ENCODE data around the gene TMEM178A. TPM values are rescaled to one million over a fixed set of nuclear protein-coding genes. Genes with fewer than 3 reads are reported as not detected.
A peak's percentile ranks its signal among the peaks of the same experiment; 100 is the strongest.

The TMEM178A gene
- total RNA-seq, 1 experiment from 2014 or later = 0.86 TPM

DNA sequence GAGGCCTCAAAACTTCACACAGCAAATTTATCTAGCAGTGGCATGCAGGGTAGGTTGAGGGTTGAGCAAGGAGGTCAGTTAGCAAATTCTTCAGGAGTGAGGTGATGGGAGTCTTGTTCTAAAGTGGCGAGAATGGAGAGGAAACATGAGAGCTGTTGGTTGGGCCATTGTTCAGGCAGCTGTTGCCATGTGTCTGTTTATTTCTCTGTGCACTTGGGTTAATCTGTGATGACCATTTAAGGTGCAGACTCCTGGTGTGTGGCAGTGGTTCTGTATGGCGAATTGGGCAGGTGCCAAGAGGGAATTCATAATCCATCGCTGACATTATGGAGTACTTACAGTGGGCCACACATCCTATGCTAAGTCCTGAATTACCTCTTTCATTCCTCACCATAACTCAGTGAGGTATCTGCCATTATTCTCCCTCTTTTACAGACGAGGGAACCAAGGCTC lies 30.4 kb downstream of the TMEM178A start:
- no peak overlapping the region for H3K4me3 Mint-ChIP-seq (ENCODE audit: unreplicated experiment)
- CTCF ChIA-PET = interaction anchor here (0.6 to 4.0 kb wide), 47 partner anchors 8 to 467 kb away, joined by 3 to 116 read pairs (median 5); no protein-coding TSS in a partner anchor
- H3K27me3 Mint-ChIP-seq (ENCODE audit: insufficient read depth, unreplicated experiment) = no peaks in the 10 kb centered on the region
- no TSS peak for BruUV-seq (replicated peaks)
- DNase-seq (ENCODE audit: unreplicated experiment) = no peak
- no peak overlapping the region for H3K27ac Mint-ChIP-seq (ENCODE audit: low read depth, unreplicated experiment)
- peaks cover 14% of the 10 kb centered on the region for H3K4me1 Mint-ChIP-seq (ENCODE audit: insufficient read depth, unreplicated experiment)
- intact Hi-C loops (cut with micrococcal nuclease) = loop anchor here (1.0 kb wide), 1 partner anchor 317 kb away; no protein-coding TSS in a partner anchor
- no peaks in the 10 kb centered on the region for H3K36me3 Mint-ChIP-seq (ENCODE audit: insufficient read depth, unreplicated experiment)
- TF ChIP-seq, protein P1, sequence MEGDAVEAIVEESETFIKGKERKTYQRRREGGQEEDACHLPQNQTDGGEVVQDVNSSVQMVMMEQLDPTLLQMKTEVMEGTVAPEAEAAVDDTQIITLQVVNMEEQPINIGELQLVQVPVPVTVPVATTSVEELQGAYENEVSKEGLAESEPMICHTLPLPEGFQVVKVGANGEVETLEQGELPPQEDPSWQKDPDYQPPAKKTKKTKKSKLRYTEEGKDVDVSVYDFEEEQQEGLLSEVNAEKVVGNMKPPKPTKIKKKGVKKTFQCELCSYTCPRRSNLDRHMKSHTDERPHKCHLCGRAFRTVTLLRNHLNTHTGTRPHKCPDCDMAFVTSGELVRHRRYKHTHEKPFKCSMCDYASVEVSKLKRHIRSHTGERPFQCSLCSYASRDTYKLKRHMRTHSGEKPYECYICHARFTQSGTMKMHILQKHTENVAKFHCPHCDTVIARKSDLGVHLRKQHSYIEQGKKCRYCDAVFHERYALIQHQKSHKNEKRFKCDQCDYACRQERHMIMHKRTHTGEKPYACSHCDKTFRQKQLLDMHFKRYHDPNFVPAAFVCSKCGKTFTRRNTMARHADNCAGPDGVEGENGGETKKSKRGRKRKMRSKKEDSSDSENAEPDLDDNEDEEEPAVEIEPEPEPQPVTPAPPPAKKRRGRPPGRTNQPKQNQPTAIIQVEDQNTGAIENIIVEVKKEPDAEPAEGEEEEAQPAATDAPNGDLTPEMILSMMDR (IDR thresholded peaks at IDR 0.05; ENCODE audit: unreplicated experiment) = no peak
- POLR2A ChIA-PET = interaction anchor here (1.4 to 2.4 kb wide), 3 partner anchors 180 to 316 kb away, joined by 6 to 11 read pairs (median 8); no protein-coding TSS in a partner anchor
- H3K9me3 Mint-ChIP-seq (ENCODE audit: unreplicated experiment) = peaks cover 22% of the 10 kb centered on the region

DNA sequence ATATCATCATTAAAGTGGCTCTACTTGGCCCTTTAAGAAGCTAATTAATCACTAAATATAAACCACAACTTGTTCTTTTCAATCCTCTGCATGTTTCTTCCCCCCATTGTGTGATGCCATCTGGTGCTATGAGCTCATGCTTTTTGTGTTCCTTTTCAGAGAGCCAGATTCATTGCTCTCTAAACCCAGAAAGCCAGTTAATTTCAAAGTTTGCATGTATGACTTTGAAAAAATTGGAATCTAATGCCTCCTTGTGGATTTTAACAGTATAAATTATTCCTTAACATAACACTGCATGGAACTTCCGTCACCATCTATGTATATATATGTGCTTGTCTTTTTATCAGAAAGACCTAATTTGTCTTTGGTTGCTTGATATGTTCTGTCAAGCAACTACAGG lies 31.1 kb downstream of the TMEM178A start:
- ChIA-PET POLR2A (interaction anchor here (1.2 to 2.4 kb wide), 5 partner anchors 9 to 317 kb away, joined by 3 to 11 read pairs (median 6); no protein-coding TSS in a partner anchor), CTCF (interaction anchor here (0.7 to 4.0 kb wide), 52 partner anchors 9 to 635 kb away, joined by 3 to 116 read pairs (median 4); no protein-coding TSS in a partner anchor)
- no TSS peak for BruUV-seq (replicated peaks)
- TF ChIP-seq, protein P1 (IDR thresholded peaks at IDR 0.05; ENCODE audit: unreplicated experiment) = peak; percentile 45
- peaks cover 14% of the 10 kb centered on the region for H3K4me1 Mint-ChIP-seq (ENCODE audit: insufficient read depth, unreplicated experiment)
- H3K27ac Mint-ChIP-seq (ENCODE audit: low read depth, unreplicated experiment) = no peak overlapping the region
- DNase-seq (ENCODE audit: unreplicated experiment) = peak; percentile 25
- intact Hi-C loops (cut with micrococcal nuclease) = loop anchor here (1.0 kb wide), 3 partner anchors 104 to 318 kb away; no protein-coding TSS in a partner anchor
- H3K27me3 Mint-ChIP-seq (ENCODE audit: insufficient read depth, unreplicated experiment) = no peaks in the 10 kb centered on the region
- no peaks in the 10 kb centered on the region for H3K36me3 Mint-ChIP-seq (ENCODE audit: insufficient read depth, unreplicated experiment)
- no peak overlapping the region for H3K4me3 Mint-ChIP-seq (ENCODE audit: unreplicated experiment)
- peaks cover 24% of the 10 kb centered on the region for H3K9me3 Mint-ChIP-seq (ENCODE audit: unreplicated experiment)

DNA sequence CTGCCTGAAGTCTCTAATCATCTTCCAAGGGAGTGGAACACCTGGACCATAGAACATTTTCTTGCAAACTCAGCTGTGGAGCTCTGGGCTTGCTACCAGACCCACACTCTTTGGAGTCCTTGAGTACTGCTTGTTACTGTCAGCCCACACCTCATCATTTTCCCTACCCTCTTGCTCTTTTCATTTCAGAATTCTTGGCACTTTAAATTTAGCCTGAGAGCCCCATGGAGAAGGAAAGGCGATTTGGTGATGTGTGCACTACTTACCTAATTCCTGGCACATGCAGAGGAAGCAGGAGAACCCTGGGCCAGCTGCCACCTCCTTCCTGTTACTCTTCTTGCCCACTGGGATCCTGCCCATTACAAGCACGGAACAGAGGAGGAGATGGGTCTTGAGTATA lies 31.7 kb downstream of the TMEM178A start:
- Mint-ChIP-seq H3K4me3 (ENCODE audit: unreplicated experiment) (no peak overlapping the region), H3K36me3 (ENCODE audit: insufficient read depth, unreplicated experiment) (no peaks in the 10 kb centered on the region), H3K27ac (ENCODE audit: low read depth, unreplicated experiment) (no peak overlapping the region), H3K9me3 (ENCODE audit: unreplicated experiment) (peaks cover 25% of the 10 kb centered on the region), H3K27me3 (ENCODE audit: insufficient read depth, unreplicated experiment) (no peaks in the 10 kb centered on the region), H3K4me1 (ENCODE audit: insufficient read depth, unreplicated experiment) (peaks cover 14% of the 10 kb centered on the region)
- no TSS peak for BruUV-seq (replicated peaks)
- DNase-seq (ENCODE audit: unreplicated experiment) = no peak
- ChIA-PET POLR2A (interaction anchor here (0.6 to 2.4 kb wide), 7 partner anchors 8 to 318 kb away, joined by 3 to 11 read pairs (median 5); no protein-coding TSS in a partner anchor), CTCF (interaction anchor here (0.6 to 4.0 kb wide), 37 partner anchors 8 to 636 kb away, joined by 3 to 116 read pairs (median 4); no protein-coding TSS in a partner anchor)
- TF ChIP-seq, protein P1 (IDR thresholded peaks at IDR 0.05; ENCODE audit: unreplicated experiment) = no peak
- intact Hi-C loops (cut with micrococcal nuclease) = loop anchor here (1.0 kb wide), 2 partner anchors 104 to 184 kb away; no protein-coding TSS in a partner anchor

DNA sequence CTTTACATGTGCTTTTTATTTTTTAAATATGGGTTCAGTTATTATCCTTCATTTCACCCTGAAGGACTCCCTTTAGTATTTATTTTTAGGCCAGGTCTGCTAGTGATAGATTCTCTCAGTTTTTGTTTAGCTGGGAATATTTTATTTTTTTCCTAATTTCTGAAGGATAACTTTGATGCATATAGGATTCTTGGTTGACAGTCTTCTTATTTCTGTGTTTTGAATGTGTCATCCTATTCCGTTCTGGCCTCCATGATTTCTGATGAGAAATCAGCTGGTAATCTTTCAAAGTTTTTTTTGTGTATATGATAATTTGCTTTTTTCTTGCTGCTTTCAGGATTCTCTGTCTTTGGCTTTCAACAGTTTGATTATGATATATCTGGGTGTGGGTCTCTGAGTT lies 35.4 kb downstream of the TMEM178A start:
- peaks cover 14% of the 10 kb centered on the region for H3K4me1 Mint-ChIP-seq (ENCODE audit: insufficient read depth, unreplicated experiment)
- H3K4me3 Mint-ChIP-seq (ENCODE audit: unreplicated experiment) = no peak overlapping the region
- H3K36me3 Mint-ChIP-seq (ENCODE audit: insufficient read depth, unreplicated experiment) = no peaks in the 10 kb centered on the region
- DNase-seq (ENCODE audit: unreplicated experiment) = no peak
- BruUV-seq (replicated peaks) = no TSS peak
- intact Hi-C loops (cut with micrococcal nuclease) = no loop called here
- no peak overlapping the region for H3K27ac Mint-ChIP-seq (ENCODE audit: low read depth, unreplicated experiment)
- peaks cover 25% of the 10 kb centered on the region for H3K9me3 Mint-ChIP-seq (ENCODE audit: unreplicated experiment)
- TF ChIP-seq, protein P1 (IDR thresholded peaks at IDR 0.05; ENCODE audit: unreplicated experiment) = no peak
- POLR2A ChIA-PET = interaction anchor here (0.6 kb wide), 1 partner anchor 359 kb away, joined by 3 read pairs; no protein-coding TSS in a partner anchor
- no peaks in the 10 kb centered on the region for H3K27me3 Mint-ChIP-seq (ENCODE audit: insufficient read depth, unreplicated experiment)
- CTCF ChIA-PET = interaction anchor here (0.7 to 1.8 kb wide), 3 partner anchors 29 to 759 kb away, joined by 3 to 13 read pairs (median 6); no protein-coding TSS in a partner anchor
